GM19351 (cell line): ENCODE measurements around the gene MYO5B.

ENCODE experiments used
- ATAC-seq: cut with Tn5 transposase; IDR thresholded peaks from one replicate; pipeline ENCODE4 v1.9.1; 2021; ENCODE audit warnings: mild to moderate bottlenecking, moderate library complexity; ENCODE audit not compliant: unreplicated experiment

The MYO5B gene

DNA sequence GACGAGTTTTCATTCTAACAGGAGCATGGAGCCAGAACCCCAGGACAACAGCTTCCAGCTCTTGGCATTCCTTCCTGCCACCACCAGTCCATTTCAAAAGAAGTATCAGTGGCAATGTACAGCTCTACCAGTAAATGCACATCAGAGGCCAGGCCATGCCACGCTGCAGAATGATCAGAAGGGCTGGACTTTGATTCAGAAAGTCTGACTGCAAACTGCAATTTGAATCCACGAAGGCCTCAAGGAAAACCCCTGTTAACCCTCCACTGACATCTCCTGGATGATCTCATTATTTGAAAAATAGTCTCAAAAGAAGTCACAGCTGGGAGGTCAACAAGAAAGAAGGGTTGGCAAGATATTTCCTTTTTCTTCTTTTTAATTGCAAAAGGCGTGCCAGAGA lies 119.2 kb downstream of the MYO5B start:
- ATAC-seq, result no peak

DNA sequence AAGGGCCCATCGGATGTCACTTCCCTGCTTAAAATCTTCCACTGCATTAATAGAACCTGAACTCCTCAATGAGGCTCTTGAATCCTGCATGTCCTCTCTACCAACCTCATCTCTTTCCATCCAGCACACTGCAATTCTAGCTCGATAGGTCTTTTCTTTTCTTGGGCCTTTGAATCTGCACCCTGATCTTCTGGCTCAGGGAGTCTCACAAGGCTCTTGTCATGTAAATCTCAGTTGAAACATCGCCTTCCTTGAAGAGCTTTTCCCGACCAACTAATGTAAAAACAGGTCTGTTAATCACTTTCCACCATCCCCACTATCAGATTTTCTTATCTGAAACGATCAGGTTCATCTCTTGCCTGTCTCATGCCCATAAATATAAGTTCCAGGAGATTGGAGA lies 120.5 kb downstream of the MYO5B start:
- no peak for ATAC-seq

DNA sequence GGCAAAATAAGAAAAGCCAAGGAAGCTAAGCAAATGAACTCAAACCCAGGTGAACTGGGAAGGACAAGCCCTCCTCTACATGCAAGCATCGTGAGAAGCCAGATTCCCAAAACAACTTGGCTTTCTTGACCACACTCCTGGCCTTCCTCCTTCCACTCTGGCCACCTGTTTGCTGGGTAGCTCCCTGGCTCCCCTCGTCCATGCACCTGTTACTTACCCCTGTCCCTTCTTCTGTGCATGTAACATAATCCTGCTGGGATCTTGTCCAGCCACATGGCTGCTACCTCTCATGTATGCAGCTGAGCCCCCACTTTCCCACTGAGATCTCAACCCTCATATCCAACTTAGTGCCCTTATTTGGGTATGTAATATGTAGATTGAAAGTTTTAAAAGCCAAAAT lies 121.6 kb downstream of the MYO5B start:
- no peak for ATAC-seq

DNA sequence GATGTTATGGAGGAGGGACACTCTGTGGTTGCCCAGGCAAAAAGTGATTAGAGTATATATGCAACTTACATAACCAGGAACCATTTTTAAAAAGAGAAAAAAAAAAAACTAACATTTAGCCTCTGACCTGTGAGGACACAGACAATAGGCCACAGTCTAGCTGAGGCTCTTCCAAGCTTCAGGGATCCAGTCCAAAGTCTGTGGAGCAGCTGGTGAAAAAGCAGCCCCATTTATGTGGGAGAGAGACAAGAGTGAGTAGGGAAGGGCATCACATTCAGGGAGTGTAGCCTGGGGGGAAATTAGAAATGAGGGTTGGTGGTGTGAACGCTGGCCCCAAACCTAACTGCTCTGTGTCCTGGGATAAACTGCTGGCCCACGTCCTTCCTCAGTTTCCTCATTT lies 122.8 kb downstream of the MYO5B start:
- ATAC-seq, result no peak

DNA sequence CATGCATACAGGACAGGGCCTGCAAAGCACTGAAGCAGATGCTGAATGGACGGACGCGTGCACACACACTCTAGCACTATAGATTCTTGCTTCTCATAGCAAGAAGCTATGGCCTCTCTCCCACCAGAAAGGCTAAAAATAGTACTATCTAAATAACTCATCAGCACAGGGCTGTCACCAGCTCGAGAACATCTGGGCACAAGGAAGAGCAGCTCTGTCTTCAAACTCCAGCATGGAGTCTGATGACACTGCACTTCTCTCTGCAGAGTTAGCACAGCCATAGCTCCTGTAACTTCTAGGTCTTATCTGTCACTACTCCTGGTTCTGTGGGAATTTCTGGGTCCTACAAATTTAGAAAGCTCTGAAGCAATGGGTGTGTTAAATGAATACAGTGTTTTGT lies 123.5 kb downstream of the MYO5B start:
- no peak for ATAC-seq

DNA sequence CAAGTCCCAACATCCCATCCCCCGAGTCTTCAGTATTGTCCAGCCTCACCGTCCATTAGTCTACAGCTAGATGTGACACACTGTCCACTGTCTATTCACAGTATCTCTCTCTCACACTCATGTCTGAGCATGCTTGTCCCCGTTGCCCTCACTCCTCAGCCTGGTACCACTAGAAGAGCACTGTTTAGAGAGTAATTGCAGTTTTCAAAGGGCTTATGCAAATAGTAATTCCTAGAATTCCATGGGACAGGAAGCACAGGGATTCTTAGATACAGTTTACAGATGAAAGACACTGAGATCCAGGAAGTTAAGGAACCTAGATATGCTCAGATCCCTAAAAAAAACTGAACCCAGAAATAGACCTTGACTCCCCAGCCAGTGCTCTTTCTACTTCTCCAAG lies 125.5 kb downstream of the MYO5B start:
- ATAC-seq, result no peak

DNA sequence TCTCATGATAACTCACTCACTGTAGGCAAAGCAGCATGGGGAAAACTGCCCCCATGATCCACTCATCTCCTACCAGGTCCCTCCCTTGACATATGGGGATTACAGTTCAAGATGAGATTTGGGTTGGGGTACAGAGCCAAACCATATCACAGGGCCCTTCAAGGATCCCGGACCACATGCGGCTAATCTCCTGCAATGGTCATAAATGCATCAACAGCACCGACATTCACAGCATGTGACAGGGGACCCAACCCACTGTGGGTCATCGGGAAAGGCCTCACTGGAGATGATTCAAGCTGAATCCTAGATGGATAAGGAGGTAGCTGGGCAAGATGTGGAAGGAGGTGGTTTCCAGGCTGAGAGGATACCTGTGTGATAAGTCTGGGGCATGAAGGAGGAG lies 129.4 kb downstream of the MYO5B start:
- no peak for ATAC-seq

DNA sequence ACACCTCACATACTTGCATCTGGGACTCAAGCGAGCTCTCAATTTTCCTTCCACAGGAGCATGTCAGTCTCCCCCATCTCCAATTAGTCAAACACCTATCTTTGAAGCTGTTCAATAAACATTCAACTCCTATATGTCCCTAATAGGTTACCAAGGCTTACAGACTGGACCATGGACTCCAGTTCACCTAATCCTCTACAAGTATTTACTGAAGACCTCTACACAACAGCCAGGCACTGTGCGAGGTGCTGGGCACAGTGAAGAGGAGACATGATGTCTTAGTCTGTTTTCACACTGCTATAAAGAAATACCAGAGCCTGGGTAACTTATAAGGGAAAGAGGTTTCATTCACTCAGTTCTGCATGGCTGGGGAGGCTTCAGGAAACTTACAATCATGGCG lies 129.9 kb downstream of the MYO5B start:
- no peak for ATAC-seq

DNA sequence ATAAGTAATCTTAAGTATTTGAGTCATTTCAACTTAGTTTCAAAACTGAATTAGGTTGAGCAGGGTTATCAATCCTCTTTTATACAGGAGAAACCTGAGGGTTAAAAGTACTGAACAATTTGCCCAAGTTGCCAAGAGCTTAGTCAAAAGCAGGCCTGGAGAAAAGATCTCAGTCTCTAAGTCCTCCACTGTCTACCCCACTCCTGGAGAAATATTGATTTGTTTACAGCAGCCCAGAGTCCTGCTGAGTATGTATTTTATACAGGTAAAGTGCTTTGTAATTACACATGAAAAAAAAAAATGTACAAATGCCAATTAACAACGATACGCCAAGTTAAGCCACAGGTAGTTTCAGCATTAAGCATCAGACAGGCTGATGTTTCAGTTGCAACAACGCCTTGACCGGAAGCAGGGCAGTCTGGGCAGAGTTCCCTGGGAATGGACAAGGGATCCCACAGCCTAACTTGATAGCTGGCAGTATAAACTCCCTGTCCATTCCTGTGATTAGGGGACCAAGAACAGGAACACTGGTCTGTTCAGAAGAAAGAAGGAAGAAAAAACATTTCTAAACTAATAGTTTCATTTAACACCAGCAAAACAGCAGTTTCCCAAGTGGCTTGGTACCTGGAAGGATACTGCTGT lies 132.9 kb downstream of the MYO5B start:
- no peak for ATAC-seq

DNA sequence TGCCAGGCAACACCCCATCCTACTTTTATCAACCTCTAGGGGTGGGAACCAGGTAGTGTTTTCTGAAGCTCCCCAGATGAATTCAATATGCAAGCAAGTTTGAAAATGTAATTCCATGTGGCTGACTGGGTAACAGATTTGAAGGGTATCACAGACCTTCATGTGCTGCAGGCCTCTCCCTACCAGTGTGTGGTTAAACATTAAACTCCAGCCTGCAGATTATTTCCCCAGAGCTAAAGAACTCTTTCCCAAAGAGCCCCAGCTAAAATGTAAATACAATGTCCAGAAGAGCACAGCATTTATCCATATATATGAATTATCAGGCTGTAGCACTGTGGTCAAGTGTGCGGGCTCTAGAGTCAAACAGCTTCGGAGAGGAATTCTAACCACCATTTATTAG lies 134.1 kb downstream of the MYO5B start:
- no peak for ATAC-seq

DNA sequence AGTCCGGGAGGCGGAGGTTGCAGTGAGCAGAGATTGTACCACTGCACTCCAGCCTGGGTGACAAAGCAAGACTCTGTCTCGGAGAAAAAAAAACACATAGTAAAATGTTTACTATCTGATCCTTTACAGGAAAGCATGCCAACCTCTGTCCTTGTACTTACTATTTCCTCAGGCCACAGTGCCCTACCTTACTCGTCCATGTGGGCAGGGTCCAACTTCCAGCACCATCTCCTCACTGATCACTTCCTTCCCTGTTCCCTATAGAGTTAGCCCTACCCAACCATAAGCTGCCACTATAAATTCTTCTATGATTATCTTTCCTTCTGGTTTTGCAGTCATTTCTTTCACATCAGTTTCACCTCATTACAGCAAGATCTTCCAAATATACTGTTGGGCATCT lies 136.2 kb downstream of the MYO5B start:
- no peak for ATAC-seq

DNA sequence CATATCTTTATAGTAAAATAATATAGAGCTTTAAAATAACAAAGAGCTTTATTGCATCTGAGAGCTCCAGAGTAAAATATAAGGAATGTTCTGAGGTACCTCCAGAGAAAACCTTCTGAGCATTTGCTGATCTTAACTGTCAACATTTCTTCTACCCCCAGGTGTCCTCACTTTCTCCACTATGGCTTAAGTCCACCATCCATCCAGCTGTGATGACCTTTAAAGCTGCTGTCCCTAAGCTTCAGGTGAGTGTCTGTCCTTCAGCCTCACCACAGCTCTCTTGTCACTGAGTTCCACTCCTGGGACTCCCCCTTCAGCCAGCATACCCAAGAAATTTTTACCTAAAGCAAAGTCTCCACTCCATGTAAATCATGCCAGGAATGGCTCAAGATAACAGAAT lies 137.9 kb downstream of the MYO5B start:
- no peak for ATAC-seq

DNA sequence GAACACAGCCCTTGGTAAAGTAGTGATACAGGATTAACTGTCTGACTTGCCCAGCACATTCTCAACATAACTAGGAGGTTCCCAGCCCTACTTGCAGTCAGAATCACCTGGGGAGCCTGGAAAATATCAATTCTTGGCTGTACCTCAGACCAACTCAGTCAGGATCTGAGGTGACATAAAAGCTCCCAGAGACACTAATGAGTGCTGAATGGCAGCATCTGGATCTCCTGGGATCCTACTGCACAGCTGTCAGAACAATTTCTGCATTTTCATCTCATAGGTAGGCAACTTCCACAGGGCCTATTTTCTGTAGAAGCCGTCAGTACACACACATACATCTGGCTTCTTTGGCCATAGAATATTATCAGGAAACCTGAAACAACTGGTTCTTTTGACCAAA lies 138.8 kb downstream of the MYO5B start:
- no peak for ATAC-seq

DNA sequence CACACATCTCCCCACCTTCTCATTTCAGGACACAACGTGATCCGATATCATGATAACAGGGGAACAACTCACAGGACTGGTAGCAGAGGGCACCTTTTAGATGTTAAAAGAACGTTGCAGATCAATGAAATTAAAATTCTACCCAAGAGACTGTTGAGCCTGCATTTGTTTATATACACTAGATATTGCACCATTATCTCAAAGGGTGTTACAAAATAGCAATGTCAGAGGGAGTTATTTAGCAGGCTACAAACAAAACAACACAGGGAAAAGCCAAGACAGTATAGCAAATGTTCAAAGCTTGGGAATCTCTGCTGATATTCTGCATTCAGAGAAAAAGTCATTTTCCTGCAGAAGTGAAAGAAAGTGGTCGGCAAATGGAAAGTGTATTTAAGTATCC lies 139.5 kb downstream of the MYO5B start:
- no peak for ATAC-seq

DNA sequence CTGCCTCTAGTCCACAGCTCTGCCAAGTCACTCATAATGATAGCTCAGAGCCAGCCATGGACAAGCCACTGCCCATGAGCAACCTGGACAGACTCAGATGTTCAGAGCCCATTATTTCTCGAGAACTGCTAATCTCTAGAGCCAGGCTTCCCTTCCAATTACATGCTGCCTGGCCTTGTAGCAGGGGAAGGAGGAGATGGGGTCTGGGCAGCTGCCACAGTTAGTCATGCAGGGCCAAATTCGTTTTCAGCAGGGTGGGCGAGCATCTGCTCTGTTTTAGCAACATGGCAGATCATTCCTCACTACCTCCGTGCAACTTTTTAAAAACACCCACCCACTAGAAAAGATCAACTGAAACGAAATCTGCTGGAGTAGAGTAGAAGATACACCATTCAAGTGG lies 141.8 kb downstream of the MYO5B start:
- ATAC-seq, result no peak

DNA sequence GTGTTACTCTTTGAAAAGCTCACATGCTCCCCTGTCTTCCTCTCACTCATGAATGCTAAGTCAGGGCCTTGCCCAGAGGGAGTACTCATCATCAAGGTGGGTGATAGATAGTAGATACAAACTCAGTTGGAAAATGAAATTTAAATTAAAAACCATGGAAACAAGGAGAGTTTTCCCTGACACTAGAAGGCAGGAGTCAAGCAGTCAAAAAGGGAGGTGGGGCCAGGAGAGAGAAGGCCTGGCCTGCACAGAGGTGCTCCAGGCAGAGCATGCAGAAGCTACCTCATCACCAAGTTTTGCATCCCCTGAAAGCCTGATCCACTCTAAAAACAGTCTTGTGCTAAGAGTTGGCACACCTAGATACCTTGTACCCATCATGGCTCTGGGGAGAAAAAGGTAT lies 143.7 kb downstream of the MYO5B start:
- ATAC-seq, result no peak

DNA sequence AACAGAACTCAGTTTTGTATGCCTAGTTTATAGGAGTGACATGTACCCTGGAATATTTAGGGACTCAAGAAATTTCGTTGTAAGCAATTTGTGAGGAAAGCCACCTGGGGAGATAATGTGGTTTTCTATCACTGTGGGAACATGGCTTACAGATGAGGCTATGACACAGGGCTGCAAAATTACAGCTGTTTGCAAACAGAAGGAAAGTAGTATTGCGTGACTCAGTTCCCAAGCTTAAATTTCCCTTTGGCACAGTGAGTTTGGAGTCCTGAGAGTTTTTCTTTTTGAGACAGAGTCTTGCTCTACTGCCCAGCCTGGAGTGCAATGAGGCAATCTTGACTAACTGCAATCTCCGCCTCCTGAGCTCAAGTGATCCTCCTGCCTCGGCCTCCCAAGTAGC lies 149.8 kb downstream of the MYO5B start:
- ATAC-seq, result no peak

DNA sequence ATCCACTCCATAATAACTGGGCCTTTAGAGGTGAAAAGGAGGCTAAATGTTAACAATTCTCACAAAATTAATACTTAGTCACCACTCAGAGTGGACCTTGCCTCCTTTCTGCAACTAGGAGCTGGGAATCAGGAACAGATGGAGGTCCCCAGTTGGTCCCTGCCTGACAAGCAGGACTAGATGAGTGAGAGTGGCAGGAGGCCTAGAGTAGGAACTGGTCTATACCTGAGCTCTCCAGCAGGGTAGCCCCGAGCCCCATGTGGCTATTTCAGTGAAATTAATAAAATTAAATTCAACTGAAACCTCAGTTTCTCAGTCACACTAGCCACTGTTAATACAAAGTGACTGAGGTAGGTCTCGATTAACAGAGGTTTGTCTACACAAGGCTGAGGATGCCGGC lies 150.5 kb downstream of the MYO5B start:
- ATAC-seq, result no peak

DNA sequence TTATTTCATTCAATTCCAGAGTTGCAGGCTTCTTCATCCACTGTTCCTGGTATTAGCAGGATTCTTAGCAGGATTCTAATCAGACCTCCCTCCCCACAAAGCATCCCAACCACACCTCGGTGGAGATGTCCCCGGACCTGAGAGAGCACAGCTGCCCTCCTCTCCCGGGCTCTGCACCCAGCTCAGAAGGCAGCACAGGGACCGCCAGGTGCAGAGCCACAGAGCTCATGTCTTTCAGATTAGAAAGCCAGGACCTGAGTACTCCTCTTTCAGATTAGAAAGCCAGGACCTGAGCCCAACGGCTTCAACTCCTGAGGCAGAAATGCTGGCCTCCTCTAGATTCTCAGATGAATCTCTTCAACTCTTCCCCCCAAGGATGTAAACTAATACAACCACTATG lies 152.3 kb downstream of the MYO5B start:
- ATAC-seq, result no peak

DNA sequence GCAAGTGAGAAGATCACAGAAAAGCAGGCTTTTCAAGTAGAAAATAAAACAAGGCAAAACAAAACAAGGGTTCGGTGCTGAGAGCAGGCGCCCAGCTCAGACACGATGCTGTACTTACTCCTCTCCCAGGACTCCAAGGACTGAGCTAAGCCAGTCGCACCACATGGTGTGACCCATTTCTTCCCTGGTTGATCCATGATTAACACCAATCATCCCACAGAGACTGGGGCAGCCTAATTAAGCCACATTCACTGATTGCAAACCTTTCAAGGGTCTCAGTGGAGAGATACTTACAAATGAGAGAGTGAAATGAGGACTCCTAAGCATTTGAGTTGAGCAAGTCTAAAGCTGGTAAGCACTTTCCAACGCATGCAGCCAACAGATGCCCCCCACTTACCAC lies 155.2 kb downstream of the MYO5B start:
- no peak for ATAC-seq

DNA sequence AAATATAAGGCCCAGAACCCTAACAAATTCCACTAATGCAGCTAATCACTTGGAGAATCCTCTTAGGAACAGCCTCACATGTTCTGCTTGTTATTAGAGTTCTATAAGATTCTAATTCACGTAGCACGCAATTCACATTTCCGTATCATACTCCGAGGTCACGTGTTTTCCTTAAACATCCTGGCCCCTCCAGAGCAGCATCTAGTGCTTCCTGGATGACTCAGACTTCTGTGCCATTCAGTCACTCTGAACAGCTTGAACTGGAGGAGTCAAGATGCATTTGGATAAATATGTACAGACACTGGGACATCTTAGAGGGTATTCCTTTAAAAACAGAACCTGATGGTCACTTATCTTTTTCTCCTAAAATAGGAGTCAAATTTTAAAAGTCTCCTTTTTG lies 156.5 kb downstream of the MYO5B start:
- no peak for ATAC-seq

DNA sequence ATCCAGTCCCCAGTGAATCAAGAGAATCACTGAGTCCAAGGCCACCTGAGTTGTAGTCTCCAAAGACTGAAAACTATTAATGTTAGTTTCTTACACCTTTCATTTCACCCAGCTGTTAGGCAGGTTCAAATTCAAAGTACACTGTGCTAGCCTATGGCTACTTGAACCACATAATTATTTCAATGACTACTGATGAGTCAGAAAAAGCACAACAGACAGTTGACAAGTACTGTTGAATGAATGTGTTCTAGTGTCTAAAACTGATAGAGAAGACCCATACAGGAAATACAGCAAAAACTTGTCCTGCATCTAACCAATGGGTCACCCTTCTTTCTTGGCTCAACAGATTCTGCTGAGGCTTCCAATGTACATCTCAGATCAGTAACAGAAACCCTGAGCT lies 160.9 kb downstream of the MYO5B start:
- no peak for ATAC-seq

DNA sequence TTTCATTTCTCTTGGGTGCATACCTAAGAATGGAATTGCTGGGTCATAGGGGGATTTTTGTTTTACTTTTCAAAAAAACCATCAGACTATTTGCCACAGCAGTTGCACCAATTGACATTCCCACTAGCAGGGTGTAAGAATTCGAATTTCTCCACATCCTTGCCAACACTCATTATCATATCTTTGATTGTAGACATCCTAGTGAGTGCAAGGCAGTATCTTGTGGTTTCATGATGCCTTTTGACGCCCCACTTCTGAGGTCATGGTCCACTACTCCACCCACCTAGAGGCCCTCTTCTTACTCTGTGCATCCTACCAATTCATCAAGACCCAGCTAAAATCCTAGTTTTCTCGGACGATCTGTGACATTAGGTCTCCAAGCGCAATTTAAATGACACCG lies 161.9 kb downstream of the MYO5B start:
- ATAC-seq, result no peak

DNA sequence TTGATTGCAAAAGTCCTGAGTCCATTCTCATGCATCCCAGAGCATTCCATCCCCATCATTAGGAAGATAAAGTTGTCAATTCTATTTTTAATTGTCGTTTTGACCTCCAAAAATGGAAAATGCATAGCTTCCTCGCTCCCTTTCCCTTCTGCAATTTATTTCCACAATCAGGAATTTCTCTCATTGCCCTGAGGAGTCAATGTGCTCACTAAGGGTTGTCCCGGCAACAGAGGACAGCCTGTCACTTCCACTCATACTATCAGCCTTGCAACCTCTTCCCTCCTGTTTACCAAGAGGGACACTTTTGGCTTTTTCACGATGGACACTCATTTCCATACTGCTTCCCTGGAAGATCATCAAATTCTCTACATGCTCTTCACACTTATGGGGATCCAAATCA lies 164.8 kb downstream of the MYO5B start:
- no peak for ATAC-seq
